ENCODE data around the gene UGT1A5. TPM values are rescaled to one million over a fixed set of nuclear protein-coding genes. Genes with fewer than 3 reads are reported as not detected.

The UGT1A5 gene
- total and polyA plus RNA-seq, 12 donors = 0.43 TPM; not detected in 11

DNA sequence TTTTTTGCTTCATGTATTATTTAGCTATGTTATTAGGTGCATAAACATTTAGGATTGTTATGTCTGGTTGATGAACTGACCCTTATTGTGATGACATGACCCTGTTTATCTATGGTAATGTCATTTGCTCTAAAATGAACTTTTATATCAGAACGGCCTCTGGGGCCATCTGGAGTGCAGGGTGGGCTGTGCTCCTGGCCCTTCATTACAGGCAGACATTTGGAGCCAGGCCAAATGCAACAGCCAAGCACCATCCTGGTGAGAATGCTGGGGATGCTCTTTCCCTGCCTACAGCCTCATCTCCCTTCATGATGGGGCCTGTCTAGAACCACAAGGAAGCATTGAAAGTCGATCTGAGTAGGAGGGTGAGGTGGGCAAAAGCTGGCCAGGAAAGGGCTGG, 103.6 kb downstream of the UGT1A5 start:
- Histone ChIP-seq H3K9me3 (replicated peaks in 1 of 3) (no peaks in the 10 kb centered on the region), H3K36me3 (replicated peaks in 1 of 2) (no peaks in the 10 kb centered on the region), H3K4me1 (replicated peaks in 1 of 2) (no peaks in the 10 kb centered on the region), H3K4me3 (no peak overlapping the region), H3K27me3 (no peaks in the 10 kb centered on the region), H3K27ac (no peak overlapping the region)
- intact Hi-C loops (cut with DNase I) = no loop called here
- WGBS, 4 donors = 34 to 57% (median 54%) methylated on average over 2 of the region's 2 CpGs
- TF ChIP-seq POLR2A (IDR thresholded peaks at IDR 0.05) = no peak
- TF ChIP-seq, protein P1, sequence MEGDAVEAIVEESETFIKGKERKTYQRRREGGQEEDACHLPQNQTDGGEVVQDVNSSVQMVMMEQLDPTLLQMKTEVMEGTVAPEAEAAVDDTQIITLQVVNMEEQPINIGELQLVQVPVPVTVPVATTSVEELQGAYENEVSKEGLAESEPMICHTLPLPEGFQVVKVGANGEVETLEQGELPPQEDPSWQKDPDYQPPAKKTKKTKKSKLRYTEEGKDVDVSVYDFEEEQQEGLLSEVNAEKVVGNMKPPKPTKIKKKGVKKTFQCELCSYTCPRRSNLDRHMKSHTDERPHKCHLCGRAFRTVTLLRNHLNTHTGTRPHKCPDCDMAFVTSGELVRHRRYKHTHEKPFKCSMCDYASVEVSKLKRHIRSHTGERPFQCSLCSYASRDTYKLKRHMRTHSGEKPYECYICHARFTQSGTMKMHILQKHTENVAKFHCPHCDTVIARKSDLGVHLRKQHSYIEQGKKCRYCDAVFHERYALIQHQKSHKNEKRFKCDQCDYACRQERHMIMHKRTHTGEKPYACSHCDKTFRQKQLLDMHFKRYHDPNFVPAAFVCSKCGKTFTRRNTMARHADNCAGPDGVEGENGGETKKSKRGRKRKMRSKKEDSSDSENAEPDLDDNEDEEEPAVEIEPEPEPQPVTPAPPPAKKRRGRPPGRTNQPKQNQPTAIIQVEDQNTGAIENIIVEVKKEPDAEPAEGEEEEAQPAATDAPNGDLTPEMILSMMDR (IDR thresholded peaks at IDR 0.05) = no peak
- peak in 1 of 7 donors; percentile 0 for DNase-seq

DNA sequence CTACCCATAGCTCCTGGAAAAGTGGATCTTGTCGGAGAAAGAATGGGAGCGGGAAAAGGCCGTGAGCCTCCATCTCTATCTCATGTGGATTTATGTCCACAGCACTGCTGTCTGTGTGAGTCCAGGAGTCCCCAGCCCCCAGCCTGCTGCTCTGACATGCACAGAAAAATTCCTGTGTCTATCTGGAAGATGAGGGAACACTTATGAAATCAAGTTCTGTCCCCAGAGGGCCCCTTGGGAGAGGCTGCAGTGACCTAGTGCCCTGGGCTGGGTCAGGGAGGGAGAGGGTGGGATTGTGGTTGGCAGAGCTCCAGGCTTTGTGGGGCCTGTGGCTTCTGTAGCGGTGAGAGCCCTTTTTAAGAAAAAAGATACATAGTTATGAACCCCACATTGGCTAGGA, 104.1 kb downstream of the UGT1A5 start:
- DNase-seq = peak in 1 of 7 donors; percentile 3
- H3K4me3 ChIP-seq = no peak overlapping the region
- no peaks in the 10 kb centered on the region for H3K4me1 ChIP-seq (replicated peaks in 1 of 2)
- intact Hi-C loops (cut with DNase I) = no loop called here
- 79 to 86% (median 82%) methylated on average over 4 of the region's 4 CpGs for WGBS, 4 donors
- H3K27ac ChIP-seq = no peak overlapping the region
- no peak for TF ChIP-seq POLR2A (IDR thresholded peaks at IDR 0.05)
- TF ChIP-seq, protein P1 (IDR thresholded peaks at IDR 0.05) = no peak
- H3K27me3 ChIP-seq = no peaks in the 10 kb centered on the region
- H3K36me3 ChIP-seq (replicated peaks in 1 of 2) = no peaks in the 10 kb centered on the region
- H3K9me3 ChIP-seq (replicated peaks in 1 of 3) = no peaks in the 10 kb centered on the region

DNA sequence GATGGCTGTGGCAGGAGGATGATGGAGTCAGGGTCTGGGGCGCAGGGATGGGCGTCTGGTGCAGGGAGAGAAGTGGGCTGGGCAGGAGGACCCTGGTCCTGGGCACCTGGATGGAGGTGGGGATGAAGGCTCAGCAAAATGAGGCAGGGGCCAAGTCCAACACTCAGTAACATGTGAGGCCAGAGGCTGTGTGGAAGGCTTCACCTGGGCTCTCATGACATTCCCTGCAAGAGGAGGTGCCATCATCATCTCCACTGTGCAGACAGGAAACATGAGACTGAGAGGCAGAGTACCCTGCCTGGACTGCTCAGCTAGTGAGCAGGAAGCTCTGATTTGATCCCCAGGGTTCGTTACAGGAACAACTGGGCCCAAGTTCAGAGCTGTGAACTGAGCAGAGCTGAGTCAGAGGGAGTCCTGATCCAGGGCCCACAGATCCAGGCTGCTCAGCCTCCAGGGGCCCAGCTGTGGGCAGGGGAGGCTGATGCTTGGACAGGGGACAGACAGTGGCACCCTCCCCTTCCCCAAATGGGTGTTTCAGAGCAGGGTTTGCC, 104.7 kb downstream of the UGT1A5 start:
- peak in 1 of 7 donors; percentile 9 for DNase-seq
- TF ChIP-seq POLR2A (IDR thresholded peaks at IDR 0.05) = no peak
- WGBS, 4 donors = 70 to 89% (median 82%) methylated on average over 2 to 3 of the region's 3 CpGs

DNA sequence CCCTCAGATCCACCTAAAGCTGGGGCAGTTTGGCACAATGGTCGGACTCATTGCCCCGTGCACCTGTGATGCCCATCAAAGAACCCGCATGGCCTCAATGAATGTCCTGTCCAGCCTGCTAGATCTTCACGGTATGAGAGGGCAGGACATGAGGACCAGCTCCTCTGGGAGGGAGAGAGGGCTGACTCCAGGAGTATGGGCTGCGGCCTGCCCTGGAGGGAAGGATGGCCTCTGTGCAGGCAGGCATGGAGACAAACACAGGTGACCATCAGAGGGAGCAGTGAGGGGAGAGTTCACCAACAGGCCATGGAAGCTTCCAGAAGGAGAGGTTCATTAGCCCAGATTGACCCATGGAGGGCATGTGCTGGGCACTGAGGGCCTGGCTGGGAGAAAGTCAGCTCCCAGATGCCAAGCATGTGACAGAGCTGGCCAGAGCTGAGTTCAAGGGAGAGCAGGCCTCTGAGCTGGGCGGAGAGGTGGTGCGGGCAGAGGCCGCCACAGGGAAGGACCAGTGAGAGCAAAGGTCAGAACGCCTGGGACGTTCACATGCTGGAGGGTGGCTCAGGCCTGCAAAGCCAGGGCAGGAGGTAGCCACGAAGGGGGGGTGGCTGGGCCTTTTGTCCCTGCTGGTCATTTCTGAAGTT, 105.4 kb downstream of the UGT1A5 start:
- no peaks in the 10 kb centered on the region for H3K9me3 ChIP-seq (replicated peaks in 1 of 3)
- no peaks in the 10 kb centered on the region for H3K27me3 ChIP-seq
- WGBS, 4 donors = 77 to 90% (median 88%) methylated on average over 11 of the region's 11 CpGs
- no peaks in the 10 kb centered on the region for H3K4me1 ChIP-seq (replicated peaks in 1 of 2)
- no peak overlapping the region for H3K4me3 ChIP-seq
- peak in 1 of 7 donors; percentile 8 for DNase-seq
- H3K27ac ChIP-seq = no peak overlapping the region
- intact Hi-C loops (cut with DNase I) = no loop called here
- TF ChIP-seq, protein P1 (IDR thresholded peaks at IDR 0.05) = no peak
- no peak for TF ChIP-seq POLR2A (IDR thresholded peaks at IDR 0.05)
- no peaks in the 10 kb centered on the region for H3K36me3 ChIP-seq (replicated peaks in 1 of 2)

More for the DNA sequence above, 104.7 kb downstream of the UGT1A5 start:
- intact Hi-C loops (cut with DNase I) = no loop called here
- Histone ChIP-seq H3K4me3 (no peak overlapping the region), H3K27ac (no peak overlapping the region), H3K9me3 (replicated peaks in 1 of 3) (no peaks in the 10 kb centered on the region), H3K27me3 (no peaks in the 10 kb centered on the region), H3K36me3 (replicated peaks in 1 of 2) (no peaks in the 10 kb centered on the region), H3K4me1 (replicated peaks in 1 of 2) (no peaks in the 10 kb centered on the region)
